ES-I3 (cell line): ENCODE data around the gene IRGC.
A peak's percentile ranks its signal among the peaks of the same experiment; 100 is the strongest.
"Not testable (repeated sequence)": the region's sequence is repeated elsewhere in the genome, so short reads cannot be mapped to it uniquely, and the experiment has no call there.

Experiments
- H3K36me3 ChIP-seq: 2 replicates; pipeline ENCODE4 v1.6.1; 2013; ENCODE audit warnings: mild to moderate bottlenecking, low read length, control low read depth, moderate library complexity; ENCODE audit not compliant: insufficient read depth
- H3K4me1 ChIP-seq: 2 replicates; pipeline ENCODE4 v1.6.1; 2013; ENCODE audit warnings: mild to moderate bottlenecking, control low read depth, low read length; ENCODE audit not compliant: insufficient read depth
- H3K9ac ChIP-seq: 2 replicates; pipeline ENCODE4 v1.6.1; 2013; ENCODE audit warnings: low read depth, mild to moderate bottlenecking, low read length, moderate library complexity
- H3K9me3 ChIP-seq: 2 replicates; pipeline ENCODE4 v1.6.1; 2013; ENCODE audit warnings: mild to moderate bottlenecking, low read length, moderate library complexity; ENCODE audit not compliant: control insufficient read depth, insufficient read depth

Gene IRGC, protein sequence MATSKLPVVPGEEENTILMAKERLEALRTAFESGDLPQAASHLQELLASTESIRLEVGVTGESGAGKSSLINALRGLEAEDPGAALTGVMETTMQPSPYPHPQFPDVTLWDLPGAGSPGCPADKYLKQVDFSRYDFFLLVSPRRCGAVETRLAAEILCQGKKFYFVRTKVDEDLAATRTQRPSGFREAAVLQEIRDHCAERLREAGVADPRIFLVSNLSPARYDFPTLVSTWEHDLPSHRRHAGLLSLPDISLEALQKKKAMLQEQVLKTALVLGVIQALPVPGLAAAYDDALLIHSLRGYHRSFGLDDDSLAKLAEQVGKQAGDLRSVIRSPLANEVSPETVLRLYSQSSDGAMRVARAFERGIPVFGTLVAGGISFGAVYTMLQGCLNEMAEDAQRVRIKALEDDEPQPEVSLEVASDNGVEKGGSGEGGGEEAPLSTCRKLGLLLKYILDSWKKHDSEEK

GRCh38 chr19:43715776-43716175 is at the start of gene IRGC:
Gene IRGC, plus strand, starts transcription at chr19:43716076. Its CDS starts 2,483 bp downstream, at chr19:43718559.
- Histone ChIP-seq H3K4me1 (no peaks in the 10 kb centered on the region; the same call in 1 of the 2 replicates), H3K9ac (no peak within 1 kb of the TSS), H3K36me3 (no peaks in the 10 kb centered on the region), H3K9me3 (no peaks in the 10 kb centered on the region)

DNA sequence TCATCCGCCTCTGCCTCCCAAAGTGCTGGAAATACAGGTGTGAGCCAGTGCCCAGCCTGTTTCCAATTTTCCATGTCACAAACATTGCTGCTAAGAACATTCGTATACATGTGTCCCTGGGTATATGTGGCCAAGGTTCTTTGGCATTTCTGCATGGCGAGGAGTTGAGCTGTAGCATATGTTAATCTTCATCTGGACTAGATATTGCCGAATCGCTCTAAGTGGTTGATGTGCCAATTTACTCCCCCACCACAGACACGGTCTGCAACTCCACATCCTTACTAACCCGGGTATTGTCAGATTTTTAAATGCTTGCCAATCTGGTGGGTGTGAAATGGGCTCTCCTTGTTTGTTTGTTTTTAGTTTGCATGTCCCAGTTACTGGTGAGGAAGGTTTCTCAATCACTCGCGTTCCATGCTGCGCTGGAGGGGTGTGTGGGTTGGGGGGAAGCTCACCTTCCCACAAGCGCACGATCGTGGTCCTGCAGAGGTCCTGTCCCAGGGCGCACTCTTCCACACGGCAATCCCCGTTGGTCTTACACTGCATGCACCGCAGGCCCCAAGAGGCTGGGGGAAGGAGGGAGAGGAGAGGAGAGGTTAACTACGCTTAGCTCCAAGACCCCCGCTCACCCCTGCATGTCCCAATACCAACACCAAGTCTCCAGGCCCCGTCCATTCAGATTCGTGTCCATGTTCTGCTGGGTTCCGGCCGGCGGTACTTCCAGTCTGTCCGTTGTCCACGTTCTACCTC is 48.6 kb upstream of the IRGC start:
- H3K4me1 ChIP-seq = peaks cover 3% of the 10 kb centered on the region; the same call in 1 of the 2 replicates
- peak overlapping the region; percentile 92 for H3K9ac ChIP-seq

GRCh38 chr19:43667876-43668405 is 47.9 kb upstream of the IRGC start:
- Histone ChIP-seq H3K9me3 (no peaks in the 10 kb centered on the region), H3K4me1 (peaks cover 4% of the 10 kb centered on the region; the same call in 1 of the 2 replicates), H3K36me3 (no peaks in the 10 kb centered on the region), H3K9ac (peak overlapping the region; percentile 92)

More for the DNA sequence above, 48.6 kb upstream of the IRGC start:
- Histone ChIP-seq H3K9me3 (no peaks in the 10 kb centered on the region), H3K36me3 (no peaks in the 10 kb centered on the region)

- H3K36me3 ChIP-seq = no peaks in the 10 kb centered on the region
- H3K4me1 ChIP-seq = peaks cover 4% of the 10 kb centered on the region; the same call in 1 of the 2 replicates
- H3K9ac ChIP-seq = peak overlapping the region; percentile 80
- no peaks in the 10 kb centered on the region for H3K9me3 ChIP-seq
Measured at GRCh38 chr19:43668406-43669109, 47.3 kb upstream of the IRGC start.

GRCh38 chr19:43672061-43672679 is 43.7 kb upstream of the IRGC start:
- H3K9me3 ChIP-seq = no peaks in the 10 kb centered on the region
- H3K9ac ChIP-seq = no peak overlapping the region
- H3K36me3 ChIP-seq = no peaks in the 10 kb centered on the region
- H3K4me1 ChIP-seq = peaks cover 21% of the 10 kb centered on the region; the same call in 1 of the 2 replicates

- Histone ChIP-seq H3K9me3 (no peaks in the 10 kb centered on the region), H3K4me1 (peaks cover 21% of the 10 kb centered on the region; the same call in 1 of the 2 replicates), H3K9ac (no peak overlapping the region), H3K36me3 (no peaks in the 10 kb centered on the region)
Measured at GRCh38 chr19:43673637-43674036, 42.2 kb upstream of the IRGC start.

- peaks cover 21% of the 10 kb centered on the region; the same call in 1 of the 2 replicates for H3K4me1 ChIP-seq
- no peaks in the 10 kb centered on the region for H3K36me3 ChIP-seq
- no peaks in the 10 kb centered on the region for H3K9me3 ChIP-seq
- H3K9ac ChIP-seq = no peak overlapping the region
Measured at GRCh38 chr19:43674183-43674582, 41.7 kb upstream of the IRGC start.

DNA sequence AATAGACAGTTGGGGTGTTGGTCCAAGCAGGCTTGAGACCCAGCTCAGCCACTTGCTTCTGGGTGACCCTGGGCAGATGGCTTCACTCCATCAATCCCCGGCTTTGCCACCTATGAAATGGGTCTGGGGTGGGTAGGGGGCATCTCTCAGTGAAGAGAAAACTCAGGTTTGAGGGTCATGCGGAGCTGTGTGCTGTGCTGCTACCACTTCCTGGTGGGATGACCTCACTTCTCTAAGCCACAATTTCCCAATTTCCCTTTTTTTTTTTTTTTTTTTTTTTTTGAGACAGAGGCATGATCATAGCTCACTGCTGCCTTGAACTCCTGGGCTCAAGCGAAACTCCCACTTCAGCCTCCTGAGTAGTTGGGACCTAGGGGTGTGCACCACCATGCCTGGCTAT is 41.3 kb upstream of the IRGC start:
- peaks cover 21% of the 10 kb centered on the region; the same call in 1 of the 2 replicates for H3K4me1 ChIP-seq
- H3K9me3 ChIP-seq = no peaks in the 10 kb centered on the region
- H3K9ac ChIP-seq = no peak overlapping the region
- no peaks in the 10 kb centered on the region for H3K36me3 ChIP-seq

DNA sequence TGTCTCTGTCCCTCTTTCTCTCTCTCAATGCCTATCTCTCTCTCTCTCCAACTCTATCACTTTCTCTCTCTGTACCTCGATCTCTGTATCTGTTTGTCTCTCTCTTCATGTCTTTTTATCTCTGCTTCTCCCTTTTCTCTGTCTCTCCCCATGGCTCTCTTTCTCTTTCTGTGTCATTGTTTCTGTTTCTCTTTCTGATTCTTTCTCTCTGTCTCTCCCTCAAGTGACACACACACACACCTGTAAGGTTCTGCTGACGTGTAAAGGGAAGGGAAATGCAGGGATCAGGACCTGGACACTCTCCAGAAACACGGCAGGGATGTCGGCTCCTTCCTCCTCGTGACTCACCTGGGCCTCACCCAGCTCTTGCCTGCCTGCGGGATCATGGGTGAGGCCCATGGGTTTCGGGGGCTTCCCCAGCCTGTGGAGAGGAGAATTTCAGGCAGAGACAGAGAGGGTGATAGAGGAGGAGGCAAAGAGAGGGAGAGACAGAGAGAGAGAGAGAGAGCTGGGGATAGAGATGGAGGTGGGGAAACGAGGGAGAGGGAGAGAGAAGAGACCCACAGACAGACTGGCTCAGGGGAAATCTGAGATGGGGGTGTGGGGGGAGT is 40.5 kb upstream of the IRGC start:
- Histone ChIP-seq H3K9me3 (no peaks in the 10 kb centered on the region), H3K9ac (no peak overlapping the region), H3K36me3 (no peaks in the 10 kb centered on the region), H3K4me1 (peaks cover 21% of the 10 kb centered on the region; the same call in 1 of the 2 replicates)

DNA sequence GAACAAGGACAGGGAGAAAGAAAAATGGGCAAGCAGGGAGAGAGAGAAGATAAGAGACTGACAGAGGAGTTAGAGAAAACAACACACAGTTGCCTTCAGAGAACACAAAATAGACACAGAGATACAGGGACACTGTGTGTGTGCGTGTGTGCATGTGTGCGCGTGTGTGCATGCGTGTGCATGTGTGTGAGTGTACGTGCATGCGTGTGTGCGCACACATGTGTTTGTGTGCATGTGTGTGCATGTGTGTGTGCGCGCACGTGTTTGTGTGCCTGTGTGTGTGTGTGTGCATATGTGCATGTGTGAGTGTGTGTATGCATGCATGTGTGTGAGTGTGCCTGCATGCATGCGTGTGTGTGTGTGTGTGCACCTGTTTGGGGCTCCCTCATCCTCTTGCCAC is 40.0 kb upstream of the IRGC start:
- H3K9ac ChIP-seq = no peak overlapping the region
- H3K9me3 ChIP-seq = no peaks in the 10 kb centered on the region
- peaks cover 21% of the 10 kb centered on the region; the same call in 1 of the 2 replicates for H3K4me1 ChIP-seq
- no peaks in the 10 kb centered on the region for H3K36me3 ChIP-seq

DNA sequence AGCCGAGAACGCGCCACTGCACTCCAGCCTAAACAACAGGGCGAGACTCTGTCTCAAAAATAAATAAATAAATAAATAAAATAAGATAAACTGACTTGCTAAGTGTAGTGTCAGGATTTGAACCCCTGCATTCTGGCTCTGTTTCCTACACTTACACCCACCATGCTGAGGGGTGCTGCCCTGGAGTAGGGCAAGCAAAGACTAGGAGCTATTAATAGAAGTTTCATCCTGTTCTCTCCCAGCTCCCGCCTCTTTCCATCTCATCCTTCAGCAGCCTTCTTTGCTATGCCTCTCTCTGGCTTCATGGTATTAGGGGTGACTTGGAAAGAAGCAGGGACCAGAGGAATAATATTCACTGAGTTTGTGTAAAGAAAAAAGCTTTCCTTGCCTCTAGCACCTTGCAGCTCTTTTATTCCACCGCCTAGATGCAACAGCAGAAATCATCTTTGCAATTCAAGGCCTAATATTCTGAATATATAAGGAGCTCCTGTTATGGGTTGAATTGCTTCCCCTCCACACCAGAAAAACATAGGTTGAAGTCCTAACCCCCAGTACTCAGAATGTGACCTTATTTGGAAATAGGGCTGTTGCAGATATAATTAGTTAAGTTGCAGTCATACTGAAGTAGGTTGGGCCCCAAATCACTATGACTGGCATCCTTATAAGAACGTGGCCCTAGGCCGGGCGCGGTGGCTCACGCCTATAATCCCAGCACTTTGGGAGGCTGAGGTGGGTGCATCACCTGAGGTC is 37.2 kb upstream of the IRGC start:
- H3K4me1 ChIP-seq = peaks cover 17% of the 10 kb centered on the region; the same call in 1 of the 2 replicates
- H3K36me3 ChIP-seq = no peaks in the 10 kb centered on the region
- no peak overlapping the region for H3K9ac ChIP-seq
- H3K9me3 ChIP-seq = no peaks in the 10 kb centered on the region

DNA sequence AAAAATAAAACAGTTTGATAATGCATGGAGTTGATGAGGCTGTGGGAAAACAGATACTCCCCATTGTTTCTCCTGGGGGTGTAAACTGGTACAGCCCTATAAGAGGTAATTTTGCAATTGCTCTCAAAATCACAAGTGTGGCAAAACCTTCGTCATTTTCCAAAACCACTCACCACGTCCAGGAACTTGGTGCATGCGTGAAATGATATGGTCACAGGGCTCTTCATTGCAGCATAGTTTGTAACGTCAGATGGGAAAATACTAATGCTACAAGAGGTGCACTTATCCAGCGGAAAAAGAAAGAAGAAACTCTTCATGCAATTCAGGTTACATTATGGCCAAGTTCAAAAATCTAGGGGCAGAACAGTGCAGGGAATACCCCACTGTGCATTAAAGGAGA is 34.1 kb upstream of the IRGC start:
- no peaks in the 10 kb centered on the region for H3K36me3 ChIP-seq
- peaks cover 6% of the 10 kb centered on the region for H3K4me1 ChIP-seq
- H3K9ac ChIP-seq = no peak overlapping the region
- H3K9me3 ChIP-seq = no peaks in the 10 kb centered on the region

- H3K9me3 ChIP-seq, H3K4me1 ChIP-seq, H3K36me3 ChIP-seq, H3K9ac ChIP-seq: not testable (repeated sequence)
Measured at GRCh38 chr19:43682269-43682668, 33.6 kb upstream of the IRGC start.
